Heart left ventricle (tissue), 13 donors: ENCODE results near the gene ABHD17B.

ENCODE experiments used
- POLR2A ChIP-seq, 2 donors: fragments of 450-650 bp; IDR thresholded peaks; one replicate each; pipeline ENCODE4 v1.6.1; 2017; ENCODE audit warnings: antibody characterized with exemption in 2 of 2, mild to moderate bottlenecking in 2 of 2, moderate library complexity in 2 of 2
- TF ChIP-seq, protein P1 (sequence below), 12 donors: fragments of 200-600 bp; sonication (generic) in 4 of 12; IDR thresholded peaks; one replicate each; pipeline versions ENCODE4 v1.5.0 to v1.8.0; 2018 to 2022; ENCODE audit warnings: antibody characterized with exemption in 12 of 12, mild to moderate bottlenecking in 5 of 12
- donor health status: ischemic (EF 13 %, LVEDD 7.1; RV severe dilation, severe dysfunction).
- donor health status: DM: no; HTN: yes; CAD: no.
- donor health status: DM: no; HTN: no; CAD: no.
- donor health status: ischemic (EF 25% LVEDD 6.9; RV normal size, moderate dysfunction).
- donor health status: ischemic (EF 25% LVEDD 5.7; RV mildly dilated, moderate dysfunction).
- donor health status: ischemic (EF 35%, LVEDD 5.7; RV mildly dilated, moderate dysfunction).
- donor health status: nonischemic (EF 11% LVEDD 7.7; RV severe dilation, severe dysfunction).
- donor health status: DM: yes; HTN: yes; CAD: no.
- donor health status: PGD.
- donor health status: ischemic (EF 29% LVEDD 5.4; RV normal size, mild dysfunction).
- donor health status: nonischemic (EF 23%, LVEDD 6.1; RV moderate dilation, normal function).

DNA sequence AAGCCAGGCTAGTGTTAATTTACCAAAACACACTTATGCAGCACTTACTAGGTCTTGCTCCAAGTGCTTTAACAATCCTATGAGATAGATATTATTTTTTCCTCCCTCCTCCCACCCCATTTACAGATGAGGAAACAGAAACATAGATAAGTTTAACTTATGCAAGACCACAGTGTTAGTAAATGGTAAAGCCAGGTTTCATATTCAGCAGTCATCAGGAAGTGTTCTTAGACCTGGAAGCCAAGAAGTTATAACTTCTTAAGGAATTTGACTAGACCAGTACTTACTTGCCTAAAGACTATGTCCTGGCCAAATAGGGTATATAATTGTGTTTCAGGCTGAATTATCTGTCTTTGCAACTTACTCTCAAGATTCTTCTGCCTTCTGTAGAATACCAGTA is 15.9 kb downstream of the ABHD17B start:
- TF ChIP-seq, protein P1, sequence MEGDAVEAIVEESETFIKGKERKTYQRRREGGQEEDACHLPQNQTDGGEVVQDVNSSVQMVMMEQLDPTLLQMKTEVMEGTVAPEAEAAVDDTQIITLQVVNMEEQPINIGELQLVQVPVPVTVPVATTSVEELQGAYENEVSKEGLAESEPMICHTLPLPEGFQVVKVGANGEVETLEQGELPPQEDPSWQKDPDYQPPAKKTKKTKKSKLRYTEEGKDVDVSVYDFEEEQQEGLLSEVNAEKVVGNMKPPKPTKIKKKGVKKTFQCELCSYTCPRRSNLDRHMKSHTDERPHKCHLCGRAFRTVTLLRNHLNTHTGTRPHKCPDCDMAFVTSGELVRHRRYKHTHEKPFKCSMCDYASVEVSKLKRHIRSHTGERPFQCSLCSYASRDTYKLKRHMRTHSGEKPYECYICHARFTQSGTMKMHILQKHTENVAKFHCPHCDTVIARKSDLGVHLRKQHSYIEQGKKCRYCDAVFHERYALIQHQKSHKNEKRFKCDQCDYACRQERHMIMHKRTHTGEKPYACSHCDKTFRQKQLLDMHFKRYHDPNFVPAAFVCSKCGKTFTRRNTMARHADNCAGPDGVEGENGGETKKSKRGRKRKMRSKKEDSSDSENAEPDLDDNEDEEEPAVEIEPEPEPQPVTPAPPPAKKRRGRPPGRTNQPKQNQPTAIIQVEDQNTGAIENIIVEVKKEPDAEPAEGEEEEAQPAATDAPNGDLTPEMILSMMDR (IDR thresholded peaks at IDR 0.05): no peak
- TF ChIP-seq POLR2A (IDR thresholded peaks at IDR 0.05): no peak
